ENCODE results near the gene LRRC74A.

Gene LRRC74A

GRCh38 chr14:76826122-76826521 is at the start of gene LRRC74A:
LRRC74A (plus strand) TSS chr14:76826408; CDS start chr14:76826698, 290 bp downstream.
- DNase-seq = no peak

- no peak for DNase-seq
Measured at GRCh38 chr14:76776428-76777251, 49.6 kb upstream of the LRRC74A start.

- DNase-seq = no peak
Measured at GRCh38 chr14:76777721-76778120, 48.5 kb upstream of the LRRC74A start.

- DNase-seq = no peak
Measured at GRCh38 chr14:76778546-76779215, 47.5 kb upstream of the LRRC74A start.

GRCh38 chr14:76779221-76780057 is 46.8 kb upstream of the LRRC74A start:
- DNase-seq = no peak

GRCh38 chr14:76780058-76780345 is 46.2 kb upstream of the LRRC74A start:
- no peak for DNase-seq

- no peak for DNase-seq
Measured at GRCh38 chr14:76780360-76780759, 45.8 kb upstream of the LRRC74A start.

- DNase-seq = no peak
Measured at GRCh38 chr14:76780875-76781647, 45.1 kb upstream of the LRRC74A start.

- no peak for DNase-seq
Measured at GRCh38 chr14:76781648-76782051, 44.6 kb upstream of the LRRC74A start.

- DNase-seq = no peak
Measured at GRCh38 chr14:76782115-76782884, 43.9 kb upstream of the LRRC74A start.

- no peak for DNase-seq
Measured at GRCh38 chr14:76782885-76783566, 43.2 kb upstream of the LRRC74A start.

- no peak for DNase-seq
Measured at GRCh38 chr14:76784266-76784874, 41.8 kb upstream of the LRRC74A start.

GRCh38 chr14:76784881-76785280 is 41.3 kb upstream of the LRRC74A start:
- peak; percentile 82 for DNase-seq

- no peak for DNase-seq
Measured at GRCh38 chr14:76786601-76787000, 39.6 kb upstream of the LRRC74A start.

- no peak for DNase-seq
Measured at GRCh38 chr14:76792422-76792821, 33.8 kb upstream of the LRRC74A start.

GRCh38 chr14:76793324-76793723 is 32.9 kb upstream of the LRRC74A start:
- no peak for DNase-seq

- DNase-seq = no peak
Measured at GRCh38 chr14:76793956-76794355, 32.3 kb upstream of the LRRC74A start.

GRCh38 chr14:76806446-76806845 is 19.8 kb upstream of the LRRC74A start:
- DNase-seq = no peak

- no peak for DNase-seq
Measured at GRCh38 chr14:76808011-76808410, 18.2 kb upstream of the LRRC74A start.

- DNase-seq = no peak
Measured at GRCh38 chr14:76808990-76809389, 17.2 kb upstream of the LRRC74A start.

GRCh38 chr14:76810525-76810924 is 15.7 kb upstream of the LRRC74A start:
- DNase-seq = no peak
